ENCODE data around the gene RPS28.
"Not testable (repeated sequence)": the region's sequence is repeated elsewhere in the genome, so short reads cannot be mapped to it uniquely, and the experiment has no call there.

Gene RPS28

DNA sequence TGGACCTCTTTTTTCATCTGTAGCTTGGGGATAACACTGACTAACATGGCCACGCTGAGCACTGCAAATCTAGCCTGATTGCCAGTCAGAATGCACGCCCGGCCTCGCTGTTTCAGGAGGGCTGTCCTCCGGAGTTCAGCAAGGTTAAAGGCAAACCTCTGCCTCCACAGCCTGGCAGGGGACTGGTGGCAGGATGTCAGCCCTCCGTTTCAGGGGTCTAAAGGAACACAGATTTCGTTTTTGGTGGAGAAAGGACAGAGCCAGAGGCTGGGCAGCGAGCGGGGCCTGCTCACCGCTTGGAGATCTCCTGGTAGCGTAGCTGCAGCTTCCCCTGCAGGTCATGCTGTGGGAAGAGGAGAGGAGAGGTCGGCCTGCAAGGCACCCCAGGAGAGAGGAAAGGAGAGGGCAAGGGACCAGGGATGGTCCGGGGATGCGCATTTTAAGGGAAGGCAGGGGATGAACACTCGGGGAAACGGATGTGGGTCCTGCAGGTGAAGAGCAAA is 681 bp upstream of the RPS28 start:
- DNase-seq, result peak; percentile 38

DNA sequence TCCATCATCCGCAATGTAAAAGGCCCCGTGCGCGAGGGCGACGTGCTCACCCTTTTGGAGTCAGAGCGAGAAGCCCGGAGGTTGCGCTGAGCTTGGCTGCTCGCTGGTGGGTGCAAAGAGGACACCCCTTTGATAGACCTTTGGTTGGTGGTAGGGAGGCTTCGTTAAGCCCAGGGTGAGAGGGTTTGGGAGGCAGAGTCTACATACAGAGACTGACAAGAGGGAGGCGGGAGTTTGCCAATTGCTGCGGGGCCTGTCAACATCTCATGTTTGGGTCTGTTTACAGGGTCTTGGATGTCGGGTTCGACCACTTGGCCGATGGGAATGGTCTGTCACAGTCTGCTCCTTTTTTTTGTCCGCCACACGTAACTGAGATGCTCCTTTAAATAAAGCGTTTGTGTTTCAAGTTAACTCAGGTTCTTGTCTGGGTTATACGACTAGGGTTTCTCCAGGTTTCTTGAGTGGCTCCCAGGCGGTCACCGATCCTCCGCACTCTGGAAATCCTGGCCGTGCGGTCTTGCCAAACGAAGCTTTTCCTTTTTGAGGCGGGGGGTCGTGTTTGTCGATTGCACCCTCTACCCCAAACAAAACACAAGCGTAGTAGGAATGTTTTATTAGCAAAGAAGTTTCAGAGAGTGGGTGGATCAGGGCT is 816 bp downstream of the RPS28 start:
- DNase-seq, result no peak

DNA sequence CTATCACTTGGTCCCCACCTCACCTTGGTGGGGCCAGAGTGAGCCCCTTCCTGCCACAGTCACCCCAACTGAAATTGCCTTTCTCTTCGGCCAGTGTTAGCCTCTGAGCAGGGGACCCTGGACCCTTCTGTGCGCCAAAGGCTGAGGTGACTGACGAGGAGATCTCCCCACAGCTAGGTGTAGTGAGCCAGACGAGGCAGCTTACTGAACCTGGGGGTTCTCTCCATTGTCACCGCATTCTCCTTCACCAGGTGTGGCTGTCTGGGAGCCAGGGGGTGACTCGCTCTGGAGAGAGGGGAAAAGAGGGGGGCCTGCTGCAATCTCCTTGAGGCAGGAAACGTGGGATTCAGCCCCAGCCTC is 1.3 kb downstream of the RPS28 start:
- DNase-seq, result no peak

DNA sequence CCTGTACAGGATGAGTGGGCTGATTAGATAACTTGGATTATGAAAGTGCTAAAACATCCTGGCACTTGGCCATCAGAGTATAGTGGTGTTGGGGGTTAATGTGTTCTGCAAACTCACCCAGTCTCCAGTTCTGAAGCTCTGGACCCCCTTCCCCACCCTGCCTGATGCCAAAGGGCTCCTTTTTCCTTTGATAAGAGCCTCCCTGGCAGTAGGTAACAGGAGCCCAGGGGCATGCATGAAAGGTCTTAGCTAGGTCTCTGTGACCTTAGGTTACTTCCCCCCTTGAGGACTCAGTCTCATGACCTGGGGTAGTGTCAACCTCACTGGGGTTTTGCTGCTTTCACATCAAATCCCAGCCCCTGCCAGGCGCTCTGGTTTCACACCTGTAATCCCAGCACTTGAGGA is 2.5 kb downstream of the RPS28 start:
- no peak for DNase-seq

DNA sequence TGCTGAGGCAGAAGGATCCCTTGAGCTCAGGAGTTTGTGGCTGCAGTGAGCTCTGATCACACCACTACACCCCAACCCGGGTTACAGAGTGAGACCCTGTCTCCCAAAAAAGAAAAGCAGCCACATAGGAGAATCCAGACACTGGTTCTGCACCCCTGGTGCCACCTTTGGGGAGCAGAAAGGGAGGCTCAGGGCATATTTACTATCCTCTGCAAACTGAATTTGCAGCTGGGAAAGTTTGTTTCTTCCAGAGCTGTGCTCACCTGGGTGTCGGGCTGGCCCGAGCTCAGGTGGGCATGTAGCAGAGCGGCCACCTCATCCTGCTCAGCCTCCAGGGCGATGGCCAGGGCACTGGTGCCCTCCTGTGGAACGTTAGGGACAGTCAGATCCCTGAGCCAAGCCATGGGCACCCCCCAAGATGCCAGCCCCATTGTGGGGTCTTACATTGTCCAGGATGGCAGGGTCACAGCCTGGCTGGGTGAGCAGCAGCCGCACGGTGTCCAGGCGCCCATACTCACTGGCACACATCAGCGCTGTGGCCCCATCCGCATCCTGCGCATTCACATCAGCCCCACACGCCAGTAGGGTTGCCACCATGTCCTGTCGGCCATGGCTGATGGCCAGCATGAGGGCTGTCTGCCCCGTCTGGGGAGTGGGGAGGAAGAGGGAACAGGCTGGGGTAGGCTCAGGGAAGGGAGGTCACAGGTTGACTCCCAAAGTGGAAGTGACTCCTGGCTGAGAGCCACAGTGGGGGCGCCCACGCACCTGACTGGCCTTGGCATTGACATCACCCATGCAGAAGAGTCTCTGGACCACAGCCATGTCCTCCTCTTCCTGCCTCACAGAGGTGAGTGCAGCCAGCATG is 3.1 kb downstream of the RPS28 start:
- DNase-seq, result no peak

DNA sequence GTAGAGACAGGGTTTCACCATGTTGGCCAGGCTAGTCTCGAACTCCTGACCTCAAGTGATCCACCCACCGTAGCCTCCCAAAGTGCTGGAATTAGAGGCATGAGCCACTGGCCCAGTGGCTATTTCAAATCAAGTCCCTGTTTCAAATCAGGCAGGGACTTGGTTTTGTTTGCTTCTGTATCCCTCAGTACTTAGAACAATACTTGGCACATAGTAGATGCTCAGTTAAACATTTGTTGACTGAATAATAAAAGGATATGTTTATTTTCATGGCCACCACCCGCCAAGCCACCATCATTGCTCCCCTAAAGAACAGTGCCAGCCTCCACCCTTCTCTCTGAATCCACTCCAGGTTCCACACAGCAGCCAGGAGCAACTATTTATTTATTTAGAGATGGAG is 4.2 kb downstream of the RPS28 start:
- DNase-seq, result no peak

DNA sequence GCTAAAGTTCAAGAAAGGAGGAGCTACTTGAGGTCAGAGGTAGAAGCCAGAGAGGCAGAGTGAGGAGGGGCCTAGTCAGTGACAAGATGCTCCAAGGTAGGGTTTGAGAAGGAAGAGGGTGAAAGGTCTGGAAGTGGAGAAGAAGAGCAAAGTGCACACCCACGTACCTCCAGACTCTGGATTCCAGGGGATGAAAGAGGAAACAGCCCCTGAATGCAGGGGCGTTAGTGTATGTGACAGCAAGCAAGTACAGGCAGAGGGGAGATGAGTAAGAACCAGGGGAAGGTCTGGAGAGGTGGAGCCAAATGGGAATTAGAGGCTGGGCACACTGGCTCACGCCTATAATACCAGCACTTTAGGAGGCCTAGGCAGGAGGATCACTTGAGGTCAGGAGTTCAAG is 8.7 kb downstream of the RPS28 start:
- no peak for DNase-seq

DNA sequence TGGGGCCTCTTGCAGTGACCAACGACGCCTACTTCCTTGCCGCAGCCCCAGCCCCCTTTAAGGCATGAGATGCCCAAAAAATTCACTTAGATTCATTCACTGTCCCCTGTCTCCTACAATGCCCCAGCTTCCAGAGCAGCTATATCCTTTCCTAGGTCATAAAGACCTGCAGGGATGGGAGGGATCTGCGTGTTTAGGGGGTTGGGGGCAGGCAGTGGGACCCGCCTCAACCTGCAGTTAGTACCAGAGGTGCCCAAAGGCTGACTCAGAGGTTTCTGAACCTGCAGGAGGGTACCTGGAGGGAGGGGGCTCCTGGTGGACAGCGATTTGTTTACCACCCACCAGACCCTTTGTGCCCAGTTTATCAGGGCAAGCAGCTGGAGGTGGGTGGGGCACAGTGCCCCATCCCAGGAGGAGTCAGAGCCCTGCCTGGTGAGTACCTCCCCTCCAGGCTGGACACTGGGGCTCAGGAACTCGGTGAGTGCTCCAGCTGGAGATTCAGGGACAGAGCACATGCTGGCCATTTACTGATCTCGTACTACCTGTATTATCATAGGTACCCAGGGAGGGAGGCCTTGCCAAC is 10.1 kb downstream of the RPS28 start:
- DNase-seq, result no peak

DNA sequence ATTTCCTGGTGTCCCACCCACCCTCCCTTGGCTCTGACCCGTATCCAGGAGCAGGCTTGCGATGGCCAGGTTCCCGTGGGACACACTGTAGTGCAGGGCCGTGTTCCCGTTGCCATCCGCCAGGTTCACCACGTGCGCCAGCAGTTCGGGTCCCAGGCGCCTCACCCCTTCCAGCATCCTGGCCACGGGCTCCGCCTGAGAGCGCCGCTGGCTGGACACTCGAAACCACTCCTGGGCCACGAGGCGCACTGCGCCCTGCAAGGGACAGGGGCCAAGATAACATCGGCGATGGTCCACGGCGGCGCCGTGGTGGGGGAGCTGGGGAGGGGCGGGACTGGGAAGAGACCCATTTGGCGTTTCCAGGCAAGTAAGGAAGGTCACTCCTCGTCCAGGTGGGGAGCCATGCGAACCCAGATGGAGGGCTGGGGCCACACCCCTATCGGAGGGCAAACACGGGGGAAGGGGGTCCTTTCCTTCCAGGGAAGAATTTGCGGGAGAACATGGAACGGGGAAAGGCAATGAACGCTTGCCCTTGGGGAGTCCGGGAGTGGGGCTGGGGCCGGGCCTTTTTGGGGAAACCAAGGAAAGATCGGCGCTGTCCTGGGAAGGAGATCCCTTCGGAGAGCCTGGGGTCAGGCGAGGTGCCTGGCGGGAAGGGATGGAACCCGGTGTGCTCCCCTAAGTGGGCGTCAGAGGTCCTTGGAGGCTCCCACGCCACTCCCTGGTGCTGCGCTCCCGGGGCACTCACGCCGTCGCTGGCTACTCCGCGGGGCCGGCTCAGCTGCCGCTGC is 11.9 kb downstream of the RPS28 start:
- DNase-seq, result no peak

DNA sequence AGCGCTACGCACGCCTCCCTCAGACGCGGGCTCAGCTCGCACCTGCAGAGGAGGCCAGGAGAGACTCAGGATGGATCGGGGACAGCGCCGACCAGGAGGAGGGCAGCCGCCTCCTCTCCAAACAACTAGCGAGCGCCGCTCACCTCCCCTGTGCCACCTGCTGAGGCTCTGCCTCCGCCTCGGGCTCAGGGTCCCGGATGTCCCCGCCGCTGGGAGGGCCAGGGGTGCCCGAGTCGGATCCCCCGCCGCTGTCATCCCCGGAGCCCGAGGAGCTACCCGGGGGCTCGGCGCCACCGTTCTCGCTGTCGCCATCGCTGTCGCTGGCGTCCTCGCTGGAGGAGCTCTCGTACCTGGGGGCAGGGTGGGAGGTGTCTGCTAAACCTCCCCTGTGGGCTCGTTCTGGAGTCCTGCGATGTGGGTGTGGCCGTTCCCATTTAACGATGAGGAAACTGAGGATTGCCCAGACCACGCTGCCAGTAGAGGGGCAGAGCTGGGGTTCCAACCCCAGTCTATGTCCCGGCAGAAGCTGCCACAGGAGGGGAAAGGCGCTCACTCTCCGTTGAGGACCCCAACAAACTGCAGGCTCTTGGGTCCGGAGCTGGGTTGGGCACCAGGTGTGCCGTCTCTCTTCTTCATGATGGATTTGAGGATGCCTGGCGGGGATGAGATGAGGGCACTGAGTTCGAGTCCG is 12.6 kb downstream of the RPS28 start:
- DNase-seq, result no peak

DNA sequence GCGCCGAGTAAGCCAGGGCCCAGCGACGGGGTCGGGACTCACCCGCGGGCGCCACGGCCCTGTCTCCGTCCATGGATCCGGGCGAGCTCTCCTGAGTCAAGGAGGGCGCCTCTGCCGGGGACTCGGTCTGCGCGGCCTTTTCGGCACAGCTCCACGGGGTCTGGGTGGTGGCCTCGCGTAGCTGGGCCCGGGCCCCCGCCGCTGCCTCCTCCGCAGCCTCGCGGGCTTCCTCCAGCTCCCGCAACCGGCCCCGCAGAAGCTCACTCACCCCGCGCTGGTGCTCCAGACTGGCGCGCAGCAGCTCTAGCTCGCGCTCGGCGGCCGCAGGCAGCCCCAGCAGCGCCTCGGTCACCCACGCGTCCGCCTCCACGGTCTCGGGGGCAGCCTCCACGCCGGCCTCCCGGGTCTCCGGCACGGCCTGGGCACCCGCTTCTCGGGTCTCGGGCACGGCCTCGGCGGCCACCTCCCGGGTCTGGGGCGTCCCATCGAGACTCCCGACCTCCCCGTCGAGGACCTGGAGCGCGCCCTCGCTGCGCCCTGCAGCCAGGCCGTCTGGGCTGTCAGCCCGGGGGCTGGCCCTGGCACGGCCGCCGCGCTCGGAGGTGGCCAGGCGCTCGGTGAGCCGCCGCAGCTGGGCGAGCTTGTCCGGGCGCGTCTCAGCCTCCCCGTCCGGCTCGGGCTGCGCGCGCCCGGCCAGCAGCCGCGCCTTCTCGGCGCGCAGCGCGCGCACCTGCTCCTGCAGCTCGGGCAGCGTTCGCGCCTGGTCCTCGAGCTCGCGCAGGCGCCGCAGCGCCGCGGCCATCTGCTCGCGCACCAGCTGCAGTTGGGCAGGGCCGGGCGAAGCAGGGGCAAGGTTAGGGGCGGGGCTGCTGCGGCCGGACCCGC is 13.4 kb downstream of the RPS28 start:
- peak; percentile 60 for DNase-seq

DNA sequence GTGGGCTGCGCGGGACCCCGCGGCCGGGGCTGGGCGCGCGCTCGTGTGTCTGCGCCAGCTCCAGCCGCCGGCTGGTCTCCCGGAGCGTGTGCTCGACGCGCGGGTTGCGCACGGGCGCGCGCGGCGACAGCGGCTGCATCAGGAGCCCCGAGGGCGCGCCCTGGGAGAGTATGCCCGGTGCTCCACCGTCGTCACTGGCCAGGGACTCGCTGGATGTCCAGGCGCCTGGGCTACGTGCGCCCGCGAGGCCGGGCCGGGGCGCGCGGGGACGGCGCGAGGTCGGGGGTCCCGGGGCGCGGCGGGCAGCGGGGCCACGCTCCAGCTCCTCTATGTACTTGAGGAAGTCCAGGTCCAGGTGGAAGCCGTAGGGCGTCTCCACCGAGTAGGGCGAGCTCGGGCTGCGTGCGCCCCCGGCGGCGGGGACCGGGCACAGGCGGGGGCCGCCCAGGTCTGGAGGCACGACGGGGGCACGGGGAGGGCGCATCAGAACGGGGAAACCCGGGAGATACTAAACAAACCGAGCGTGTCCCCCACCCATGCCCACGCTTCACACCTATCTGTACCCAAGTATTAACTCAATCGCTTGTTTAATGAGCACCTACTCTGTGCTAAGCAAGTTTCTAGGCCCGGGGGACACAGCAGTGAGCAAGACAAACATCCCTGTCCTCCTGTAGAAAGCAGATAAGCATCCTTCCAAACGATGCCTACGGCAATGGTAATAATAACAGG is 14.2 kb downstream of the RPS28 start:
- DNase-seq, result peak; percentile 52

DNA sequence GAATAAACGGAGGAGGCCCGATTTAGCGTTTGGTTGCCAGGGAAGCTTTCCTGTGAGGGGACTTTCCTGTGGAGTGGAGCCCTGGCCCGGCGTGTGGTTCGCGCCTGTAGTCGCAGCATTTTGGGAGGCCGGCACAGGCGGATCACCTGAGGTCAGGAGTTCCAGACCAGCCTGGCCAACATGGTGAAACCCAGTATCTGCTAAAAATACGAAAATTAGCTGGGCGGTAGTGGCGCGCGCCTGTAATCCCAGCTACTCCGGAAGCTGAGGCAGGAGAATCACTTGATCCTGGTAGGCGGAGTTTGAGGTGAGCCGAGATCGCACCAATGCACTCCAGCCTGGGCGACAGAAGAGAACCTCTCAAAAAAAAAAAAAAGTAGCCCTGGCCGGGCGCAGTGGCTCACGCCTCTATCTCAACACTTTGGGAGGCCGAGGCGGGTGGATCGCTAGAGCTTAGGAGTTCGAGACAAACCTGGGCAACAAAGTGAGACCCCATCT is 14.8 kb downstream of the RPS28 start:
- DNase-seq, result no peak

DNA sequence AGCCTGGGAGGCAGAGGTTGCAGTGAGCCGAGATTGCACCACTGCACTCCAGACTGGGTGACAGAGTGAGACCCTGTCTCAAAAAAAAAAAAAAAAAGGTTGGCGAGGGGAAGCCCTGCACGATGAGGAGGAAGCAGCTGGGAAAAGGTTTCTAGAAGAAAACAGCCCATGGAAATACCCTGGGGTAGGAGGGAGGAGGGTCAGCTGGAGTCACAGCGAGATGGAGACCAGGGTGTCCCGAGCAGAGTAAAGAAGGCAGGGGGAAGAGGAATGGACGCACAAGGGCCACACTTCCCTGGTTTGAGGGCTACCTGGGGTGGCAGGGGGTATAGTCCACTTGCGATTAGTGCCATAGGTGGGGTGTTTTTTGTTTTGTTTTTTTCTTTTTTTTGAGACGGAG is 15.4 kb downstream of the RPS28 start:
- no peak for DNase-seq

DNA sequence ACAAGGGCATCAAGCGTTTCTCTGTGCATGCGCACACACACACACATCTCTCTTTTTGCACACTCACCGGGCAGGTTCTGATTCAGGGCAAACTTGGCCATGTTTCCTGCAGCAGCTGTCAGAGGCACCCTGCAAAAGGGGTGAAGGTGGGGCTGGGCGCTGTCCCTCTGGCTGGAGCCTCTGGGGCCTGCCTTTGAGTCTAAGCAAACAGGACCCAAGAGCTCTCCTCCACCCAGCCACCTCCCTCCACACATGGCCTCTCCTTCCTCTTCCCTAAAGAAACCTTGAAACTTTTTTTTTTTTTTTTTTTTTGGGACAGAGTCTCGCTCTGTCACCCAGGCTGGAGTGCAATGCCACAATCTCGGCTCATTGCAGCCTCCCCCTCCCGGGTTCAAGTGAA is 16.4 kb downstream of the RPS28 start:
- DNase-seq, result no peak

DNA sequence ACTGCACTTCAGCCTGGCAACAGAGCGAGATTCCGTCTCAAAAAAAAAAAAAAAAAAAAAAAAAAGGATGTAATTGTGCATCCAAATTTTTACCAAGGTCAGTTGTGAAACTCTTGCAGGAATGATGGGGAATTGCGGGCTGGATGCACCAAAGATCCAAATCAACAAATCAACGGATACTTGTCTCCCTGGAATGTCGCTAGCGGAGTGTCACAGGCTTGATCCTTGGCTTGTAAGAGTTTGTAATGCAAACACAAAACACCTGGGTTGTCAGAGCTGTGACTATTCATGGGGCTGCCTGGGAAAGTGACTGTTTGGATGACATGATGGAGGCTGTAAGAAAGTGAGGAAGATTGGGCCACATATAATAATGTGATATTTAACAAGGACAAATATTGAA is 17.5 kb downstream of the RPS28 start:
- no peak for DNase-seq

DNA sequence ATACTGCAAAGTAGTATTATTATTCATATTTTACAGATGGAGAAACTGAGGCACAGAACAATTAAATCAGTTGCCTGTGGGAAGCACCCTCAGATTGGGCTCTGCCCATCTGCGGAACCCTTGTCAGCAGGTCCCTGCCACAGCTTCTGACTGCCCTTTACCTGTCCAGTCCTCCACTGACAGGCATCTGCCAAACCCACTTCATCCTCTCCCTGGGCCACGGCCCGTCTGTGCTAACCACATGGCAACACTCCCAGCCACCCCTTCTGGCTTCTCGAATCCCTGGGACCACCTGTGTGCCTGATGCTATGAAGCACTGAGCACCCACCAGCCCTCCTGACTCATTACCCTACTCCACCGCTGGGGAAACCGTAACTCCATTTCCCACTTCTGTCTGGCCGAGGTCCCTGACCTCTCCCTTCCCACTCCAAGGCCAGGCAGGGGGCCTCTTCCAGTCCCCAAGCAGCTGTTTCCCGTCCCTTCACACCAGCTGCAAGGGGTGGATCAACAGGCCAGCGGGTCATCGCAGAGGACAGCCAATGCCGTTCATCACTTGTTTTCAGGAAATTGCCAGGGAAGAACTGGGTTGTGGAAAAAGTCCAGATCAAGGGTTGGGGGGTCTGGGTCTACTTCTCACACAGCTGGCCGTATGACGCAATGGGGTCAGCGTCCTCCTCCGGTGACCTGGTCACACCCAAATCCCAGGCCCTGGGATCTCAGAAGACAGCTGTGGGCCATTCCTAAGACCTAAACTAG is 19.2 kb downstream of the RPS28 start:
- DNase-seq, result no peak

DNA sequence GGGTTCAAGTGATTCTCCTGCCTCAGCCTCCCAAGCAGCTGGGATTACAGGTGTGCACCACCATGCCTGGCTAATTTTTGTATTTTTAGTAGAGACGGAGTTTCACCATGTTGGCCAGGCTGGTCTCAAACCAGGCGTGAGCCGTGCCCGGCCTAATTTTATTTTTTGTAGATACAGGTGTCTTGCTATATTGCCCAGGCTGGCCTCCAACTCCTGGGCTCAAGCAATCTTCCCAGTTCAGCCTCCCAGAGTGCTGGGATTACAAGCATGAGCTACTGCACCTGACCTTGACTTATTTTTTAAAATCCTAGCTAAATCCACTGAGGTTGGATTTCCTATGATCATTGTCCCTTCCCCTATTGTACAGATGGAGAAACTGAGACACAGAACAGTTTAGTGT is 20.2 kb downstream of the RPS28 start:
- DNase-seq, result not testable (repeated sequence)

DNA sequence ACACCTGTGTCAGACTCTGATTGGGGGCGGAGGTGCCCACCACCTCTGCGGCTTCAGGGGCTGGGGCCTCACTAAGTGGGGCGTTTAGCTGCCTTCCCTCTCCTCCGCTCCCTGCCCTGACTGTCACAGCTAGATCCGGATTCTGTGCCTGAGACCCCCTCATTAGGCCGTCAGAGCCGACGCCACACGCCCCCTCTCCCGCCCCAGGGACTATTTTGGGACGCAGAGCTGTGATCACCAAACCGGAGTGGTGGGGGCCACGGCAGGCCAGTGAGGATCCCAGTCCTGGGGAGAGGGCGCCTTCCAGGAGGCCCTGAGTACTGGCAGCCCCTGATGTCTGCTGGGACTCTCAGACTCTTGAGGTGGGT is 21.0 kb downstream of the RPS28 start:
- no peak for DNase-seq

Measured in activated CD4-positive, alpha-beta T cell treated with anti-CD3 and anti-CD28 coated beads for 48 hours (primary cell).